SK-N-SH (cell line): ENCODE data around the gene NOS1.

Source experiments
- CTCF ChIP-seq: fragments of 200-600 bp; sonication (generic); IDR thresholded peaks from 2 replicates; pipeline ENCODE4 v1.6.1; 2017; ENCODE audit warnings: antibody characterized with exemption, mild to moderate bottlenecking, moderate library complexity
- EZH2phosphoT487 ChIP-seq: fragments of 200-600 bp; sonication (generic); IDR thresholded peaks from 2 replicates; pipeline ENCODE4 v1.6.1; 2017; ENCODE audit warnings: low read depth, mixed run types, mild to moderate bottlenecking, antibody characterized with exemption, moderate library complexity, borderline replicate concordance
- FOXM1 ChIP-seq: IDR thresholded peaks from 2 replicates; pipeline ENCODE4 v1.4.0; 2012; ENCODE audit warnings: low read depth, mild to moderate bottlenecking
- POLR2AphosphoS5 ChIP-seq: IDR thresholded peaks from 2 replicates; pipeline ENCODE4 v1.6.1; 2012; ENCODE audit warnings: low read depth, low read length
- SMC3 ChIP-seq: IDR thresholded peaks from 2 replicates; pipeline ENCODE4 v1.6.1; 2012; ENCODE audit warnings: low read depth, low read length, improper control_type of control experiment
- USF2 ChIP-seq: fragments of 150-350 bp; IDR thresholded peaks from 2 replicates; pipeline ENCODE4 v1.6.1; 2017; ENCODE audit warnings: antibody characterized with exemption, low read length, low read depth, borderline replicate concordance
- ZBTB33 ChIP-seq: IDR thresholded peaks from 2 replicates; pipeline ENCODE4 v1.4.0; 2012; ENCODE audit warnings: low read depth, borderline replicate concordance

- TF ChIP-seq USF2 (no peak), EZH2phosphoT487 (no peak), CTCF (no peak), FOXM1 (no peak), ZBTB33 (no peak), POLR2AphosphoS5 (no peak), SMC3 (no peak)
These were observed 28.0 kb downstream of the NOS1 start for GRCh38 chr12:117333331-117333881.
